Measurements from ENCODE around the gene PLXNA2. TPM values are rescaled to one million over a fixed set of nuclear protein-coding genes. Genes with fewer than 3 reads are reported as not detected.

PLXNA2 gene
- total RNA-seq, 2 donors from 2014 or later: 44.5 to 51.6 TPM

GRCh38 chr1:208159555-208160258 lies 84.5 kb downstream of the PLXNA2 start:
- Histone ChIP-seq H3K9me3 (no peaks in the 10 kb centered on the region), H3K36me3 (replicated peaks in 1 of 2; ENCODE audit: insufficient read depth in 1 of 2, low read depth in 2 of 2) (no peaks in the 10 kb centered on the region), H3K27me3 (no peaks in the 10 kb centered on the region), H3K4me3 (no peak overlapping the region), H3K4me1 (peaks cover 59% of the 10 kb centered on the region), H3K27ac (peak overlapping the region in 1 of 4 donors; percentile 13)
- DNase-seq (peak in 2 of 4 donors; percentile 38 to 49), ATAC-seq (peak; percentile 11)
- TF ChIP-seq CTCF (IDR thresholded peaks at IDR 0.05): no peak
- TF ChIP-seq POLR2A (IDR thresholded peaks at IDR 0.05): no peak
- intact Hi-C loops (cut with DNase I): no loop called here
- 69 to 79% methylated on average over 7 to 11 of the region's 11 CpGs for WGBS, 2 donors

DNA sequence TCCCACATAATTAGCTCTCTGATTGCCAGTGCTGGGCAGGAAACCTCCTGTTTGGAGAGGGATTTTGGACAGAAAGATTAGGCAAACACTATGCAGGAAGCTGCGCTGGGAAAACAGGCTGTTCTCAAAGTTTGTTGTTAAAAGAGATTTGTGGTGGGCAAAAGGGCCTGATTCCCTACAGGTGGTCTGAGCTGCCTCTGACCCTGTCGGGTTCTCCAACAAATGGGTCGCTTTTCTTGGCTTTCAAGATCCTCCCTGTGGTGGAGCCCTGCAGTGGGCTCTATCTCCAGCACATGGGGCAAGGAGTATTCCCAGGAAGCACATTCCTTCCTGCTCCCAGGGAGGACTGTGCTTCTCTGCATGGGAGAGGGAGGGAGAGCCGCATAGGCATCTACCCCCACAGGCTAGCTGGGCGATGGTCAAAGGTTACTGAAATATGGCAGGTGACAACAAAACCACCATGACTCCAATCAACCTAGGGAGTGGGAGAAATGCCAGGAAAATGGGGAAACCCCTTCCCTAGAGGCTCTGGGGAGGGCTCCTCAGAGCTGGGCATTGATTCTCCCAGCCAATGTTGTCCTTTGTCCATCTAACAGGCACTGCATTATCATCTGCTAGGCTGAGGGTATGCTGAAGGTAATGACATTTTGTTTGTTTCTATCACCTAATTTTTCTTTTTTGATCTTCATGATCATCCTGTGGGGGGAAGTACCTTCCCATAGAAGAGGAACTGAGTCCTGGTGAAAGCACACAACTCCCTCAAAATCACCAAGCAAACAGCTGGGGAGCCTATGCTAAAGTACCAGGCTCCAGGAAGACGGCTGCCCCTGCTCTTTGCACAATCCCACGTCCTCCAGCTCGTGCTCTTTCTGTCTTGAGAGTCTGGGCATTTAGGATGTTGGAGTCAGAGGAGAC lies 85.3 kb downstream of the PLXNA2 start:
- intact Hi-C loops (cut with DNase I): no loop called here
- no peak for TF ChIP-seq CTCF (IDR thresholded peaks at IDR 0.05)
- no peak for TF ChIP-seq POLR2A (IDR thresholded peaks at IDR 0.05)
- WGBS, 2 donors: 69% methylated on average over 8 of the region's 8 CpGs
- H3K9me3 ChIP-seq: no peaks in the 10 kb centered on the region
- peak overlapping the region; percentile 5 to 26 (median 11) for H3K27ac ChIP-seq
- DNase-seq (peak in 1 of 4 donors; percentile 32), ATAC-seq (no peak)
- no peak overlapping the region for H3K4me3 ChIP-seq
- no peaks in the 10 kb centered on the region for H3K27me3 ChIP-seq
- peaks cover 64% of the 10 kb centered on the region for H3K4me1 ChIP-seq
- no peaks in the 10 kb centered on the region for H3K36me3 ChIP-seq (replicated peaks in 1 of 2; ENCODE audit: insufficient read depth in 1 of 2, low read depth in 2 of 2)

DNA sequence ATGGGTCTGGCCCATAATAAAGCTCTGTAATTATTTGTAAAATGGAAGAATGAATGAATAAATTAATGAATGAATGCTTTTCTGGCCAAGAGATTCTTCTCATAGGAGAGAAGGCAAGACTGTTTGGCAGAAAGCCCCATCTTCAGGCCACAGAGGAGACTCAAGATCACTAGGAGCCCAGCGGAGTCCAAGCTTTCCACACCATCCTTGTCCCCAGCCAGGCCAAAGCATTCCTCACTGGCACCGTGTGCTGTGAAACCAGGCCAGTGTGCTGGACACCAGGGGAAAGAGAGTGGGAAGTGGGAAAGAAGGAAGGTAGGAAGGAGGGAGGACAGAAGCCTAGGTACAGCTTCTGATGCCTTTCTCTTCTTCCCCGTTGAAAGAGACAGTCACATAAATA lies 86.4 kb downstream of the PLXNA2 start:
- no peak overlapping the region for H3K27ac ChIP-seq
- H3K4me3 ChIP-seq: no peak overlapping the region
- no peak for DNase-seq
- H3K9me3 ChIP-seq: no peaks in the 10 kb centered on the region
- peaks cover 72% of the 10 kb centered on the region for H3K4me1 ChIP-seq
- no peak for ATAC-seq
- no peaks in the 10 kb centered on the region for H3K27me3 ChIP-seq
- TF ChIP-seq CTCF (IDR thresholded peaks at IDR 0.05): no peak
- TF ChIP-seq POLR2A (IDR thresholded peaks at IDR 0.05): no peak
- 87 to 89% methylated on average over 3 of the region's 3 CpGs for WGBS, 2 donors
- no peaks in the 10 kb centered on the region for H3K36me3 ChIP-seq (replicated peaks in 1 of 2; ENCODE audit: insufficient read depth in 1 of 2, low read depth in 2 of 2)
- intact Hi-C loops (cut with DNase I): no loop called here

DNA sequence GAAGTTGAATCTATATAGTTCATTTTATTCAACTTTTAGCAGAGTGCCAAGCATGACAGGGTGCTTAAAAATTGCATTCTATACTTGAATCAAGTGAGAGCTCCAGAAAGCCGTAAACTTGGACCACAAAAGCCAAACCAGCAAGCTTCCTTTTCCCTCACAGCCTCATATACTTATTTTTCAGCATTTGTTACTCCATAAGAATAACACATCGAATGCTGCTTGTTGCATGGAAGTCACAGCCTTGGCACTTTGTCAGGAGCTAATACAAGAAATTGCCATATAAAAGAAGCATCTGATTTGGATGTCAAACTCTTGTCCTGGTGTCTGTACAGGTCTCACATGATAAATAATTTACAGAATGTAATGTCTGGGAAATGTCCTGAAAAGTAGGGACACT lies 87.4 kb downstream of the PLXNA2 start:
- no peaks in the 10 kb centered on the region for H3K9me3 ChIP-seq
- intact Hi-C loops (cut with DNase I): no loop called here
- H3K27me3 ChIP-seq: no peaks in the 10 kb centered on the region
- peaks cover 65% of the 10 kb centered on the region for H3K4me1 ChIP-seq
- DNase-seq (no peak), ATAC-seq (no peak)
- WGBS, 2 donors: 67 to 74% methylated on average over 2 of the region's 2 CpGs
- H3K36me3 ChIP-seq (replicated peaks in 1 of 2; ENCODE audit: insufficient read depth in 1 of 2, low read depth in 2 of 2): no peaks in the 10 kb centered on the region
- TF ChIP-seq CTCF (IDR thresholded peaks at IDR 0.05) (no peak), POLR2A (IDR thresholded peaks at IDR 0.05) (no peak)
- H3K27ac ChIP-seq: no peak overlapping the region
- no peak overlapping the region for H3K4me3 ChIP-seq

Data from body of pancreas (tissue), 4 donors.